Stimulated activated CD4-positive, alpha-beta T cell treated with anti-CD3 and anti-CD28 coated beads, Interleukin-4, amount 100 ng/mL, for 4 hours (primary cell): Measurements from ENCODE around the gene ZC3H8.
"Not testable (repeated sequence)": the region's sequence is repeated elsewhere in the genome, so short reads cannot be mapped to it uniquely, and the experiment has no call there.

Experiments used
- DNase-seq, 2 experiments: peaks; one replicate each; pipeline ENCODE4 v3.0.0-alpha.2; 2020

Gene ZC3H8

GRCh38 chr2:112254466-112255240 lies at the start of gene ZC3H8:
Gene ZC3H8 (minus strand): TSS chr2:112255042. CDS start chr2:112254981, 61 bp downstream.
- peak; percentile 95 to 97 for DNase-seq

- DNase-seq = no peak
Observed at GRCh38 chr2:112304298-112304941, 49.6 kb upstream of the ZC3H8 start.

DNA sequence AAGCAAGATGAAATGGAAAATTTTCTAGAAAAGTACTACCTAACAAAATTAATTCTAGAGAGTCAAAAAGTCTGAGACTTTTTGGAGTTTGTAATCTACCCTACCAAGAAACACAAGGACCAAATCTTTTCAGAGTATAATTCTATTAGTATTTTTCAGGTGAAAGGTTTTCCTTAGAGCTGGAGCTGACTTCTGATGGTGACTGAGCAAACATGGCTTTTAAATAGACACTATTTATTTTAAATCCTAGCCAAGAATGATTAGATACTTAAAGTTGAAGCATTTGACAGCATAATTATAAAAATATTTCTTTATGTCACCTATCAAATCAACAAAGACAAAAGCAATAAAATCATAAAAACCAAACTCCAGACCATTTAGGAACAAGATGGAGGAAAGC lies 47.1 kb upstream of the ZC3H8 start:
- DNase-seq = no peak

- DNase-seq = no peak
Observed at GRCh38 chr2:112301171-112301584, 46.3 kb upstream of the ZC3H8 start.

- DNase-seq = no peak
Observed at GRCh38 chr2:112296407-112296806, 41.6 kb upstream of the ZC3H8 start.

DNA sequence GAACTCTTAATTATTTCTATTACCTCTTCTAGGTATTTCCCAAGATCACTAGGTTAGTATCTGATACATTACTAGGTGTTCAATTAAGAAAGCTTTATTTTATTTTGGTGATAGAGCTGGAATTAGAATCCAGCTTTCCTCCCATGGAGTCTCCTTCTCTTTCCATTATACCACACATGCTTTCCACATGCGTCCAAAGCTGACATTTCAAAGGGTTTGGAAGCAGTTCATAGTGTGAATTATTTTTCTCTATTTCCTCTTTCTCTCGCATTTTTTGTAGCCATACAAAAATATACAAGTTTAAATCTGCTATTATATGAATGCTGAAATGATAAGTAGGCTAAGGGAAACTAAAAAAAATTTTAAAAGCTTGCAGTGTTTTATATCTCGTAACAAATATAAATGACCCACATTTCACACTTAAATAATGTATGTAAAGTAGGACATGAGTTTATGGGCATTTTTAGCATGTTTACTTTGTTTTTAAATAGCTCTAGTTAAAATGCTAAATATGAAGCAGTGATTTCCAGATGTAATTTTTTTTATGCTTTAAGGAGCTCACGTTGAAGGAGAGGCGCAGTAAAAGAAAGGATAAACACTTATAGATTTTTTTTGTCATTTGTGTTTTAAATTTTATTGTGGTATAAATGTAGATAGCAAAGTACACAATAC lies 40.7 kb upstream of the ZC3H8 start:
- DNase-seq = no peak

- DNase-seq = no peak
Observed at GRCh38 chr2:112293636-112294401, 39.0 kb upstream of the ZC3H8 start.

DNA sequence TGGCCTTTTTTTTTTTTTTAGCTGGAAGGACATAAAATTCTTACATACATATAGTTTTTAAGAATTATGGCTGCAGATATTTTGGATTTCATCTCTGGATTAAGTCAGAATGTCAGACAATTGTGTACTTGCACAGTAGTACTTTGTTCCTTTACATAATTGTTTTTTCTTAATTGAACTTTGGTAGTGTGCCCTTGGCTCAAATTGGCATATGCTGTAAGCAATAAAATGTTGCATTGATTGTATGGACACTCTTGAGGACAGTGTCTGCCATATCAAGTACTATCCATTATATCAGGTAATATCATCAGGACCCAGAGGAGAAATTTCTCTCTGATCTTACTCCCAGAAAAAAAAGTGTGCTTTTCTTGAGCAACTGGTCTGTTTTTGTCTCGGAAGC lies 35.8 kb upstream of the ZC3H8 start:
- DNase-seq = no peak

DNA sequence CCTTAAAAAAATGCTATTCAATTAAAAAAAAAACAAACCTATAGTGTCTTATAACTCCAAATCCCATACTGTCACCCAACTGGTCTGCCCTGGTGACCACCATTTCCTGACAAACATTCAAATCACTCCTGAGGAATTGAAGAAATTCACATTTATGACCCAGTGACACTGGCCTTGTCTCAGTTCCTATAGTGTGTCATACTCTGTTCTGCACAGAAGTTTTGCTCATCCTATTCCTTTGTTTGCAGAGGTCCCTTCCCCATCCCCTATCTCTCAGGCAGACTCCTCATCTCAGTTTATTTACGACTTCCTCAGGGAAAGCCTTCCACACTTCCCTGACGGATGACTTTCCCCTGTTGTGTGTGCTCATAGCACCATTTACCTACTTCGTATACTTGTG lies 35.2 kb upstream of the ZC3H8 start:
- no peak for DNase-seq

- DNase-seq = not testable (repeated sequence)
Observed at GRCh38 chr2:112283535-112283934, 28.7 kb upstream of the ZC3H8 start.

- not testable (repeated sequence) for DNase-seq
Observed at GRCh38 chr2:112282066-112282465, 27.2 kb upstream of the ZC3H8 start.

GRCh38 chr2:112277596-112278220 lies 22.9 kb upstream of the ZC3H8 start:
- no peak for DNase-seq

DNA sequence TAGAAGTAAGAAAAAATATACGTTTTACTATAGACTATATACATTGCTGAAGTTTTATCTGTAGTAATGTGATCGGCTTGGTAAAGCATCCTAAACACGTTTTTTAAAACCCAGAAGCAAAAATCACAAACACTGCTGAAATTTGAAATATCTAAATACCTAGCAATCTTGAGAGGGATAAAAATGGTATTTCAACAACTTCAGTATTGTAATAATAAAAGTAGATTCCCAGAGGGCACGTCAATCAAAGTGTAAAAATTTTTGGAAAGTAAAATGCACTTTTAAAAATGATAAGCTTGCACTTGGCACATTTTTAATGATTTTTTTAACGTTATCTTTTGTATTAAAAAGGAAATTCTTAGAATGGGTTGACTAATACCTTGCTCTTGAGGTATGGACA lies 22.1 kb upstream of the ZC3H8 start:
- no peak for DNase-seq

DNA sequence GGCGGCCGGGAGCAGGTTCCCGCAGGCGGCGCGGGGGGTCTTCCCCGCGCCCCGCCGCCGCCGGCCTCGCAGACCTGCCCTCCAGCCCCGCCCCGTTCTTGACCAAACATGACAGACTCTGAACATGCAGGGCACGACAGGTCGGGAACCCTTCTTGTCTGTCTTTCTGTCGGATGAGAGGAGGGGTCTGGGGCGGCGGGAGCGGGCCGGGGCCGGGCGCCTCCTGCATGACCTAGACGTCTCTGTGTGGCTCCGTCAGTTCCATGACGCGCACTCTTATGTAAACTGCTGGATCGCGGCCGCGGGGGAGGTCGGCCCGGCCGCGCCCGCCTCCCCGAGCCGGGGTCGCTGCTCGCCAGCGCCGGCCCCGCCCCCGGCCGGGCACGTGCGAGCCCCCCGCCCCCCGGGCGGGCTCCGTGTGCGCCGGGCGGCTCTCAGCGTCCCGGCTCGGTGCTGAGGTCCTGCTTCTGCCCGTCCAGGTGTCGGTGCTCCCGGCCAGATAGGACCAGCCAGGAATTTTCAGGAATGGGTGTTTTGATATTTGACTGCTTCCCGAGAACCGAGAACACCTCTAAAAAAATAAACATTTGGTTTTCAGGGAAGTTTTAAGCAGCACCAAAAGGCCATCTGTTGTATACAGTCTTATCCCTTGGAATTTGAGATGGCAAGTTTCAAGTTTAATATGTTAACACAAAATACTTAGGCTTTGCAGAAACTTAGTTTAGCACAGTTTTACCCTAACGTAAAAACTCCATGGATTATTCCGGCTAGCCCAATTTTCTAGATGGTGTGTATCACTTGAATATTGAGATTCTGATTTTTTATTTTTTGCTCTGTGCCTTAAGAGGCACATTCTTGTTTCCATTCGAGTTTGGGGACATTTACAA lies 21.3 kb upstream of the ZC3H8 start:
- DNase-seq = peak; percentile 72 to 82

GRCh38 chr2:112275311-112275886 lies 20.6 kb upstream of the ZC3H8 start, which contains the start of gene ZC3H6:
Gene ZC3H6 (plus strand): TSS chr2:112275597. CDS start chr2:112275995, 398 bp downstream.
- DNase-seq = peak; percentile 98 to 100

GRCh38 chr2:112273349-112273748 lies 18.5 kb upstream of the ZC3H8 start:
- no peak for DNase-seq

DNA sequence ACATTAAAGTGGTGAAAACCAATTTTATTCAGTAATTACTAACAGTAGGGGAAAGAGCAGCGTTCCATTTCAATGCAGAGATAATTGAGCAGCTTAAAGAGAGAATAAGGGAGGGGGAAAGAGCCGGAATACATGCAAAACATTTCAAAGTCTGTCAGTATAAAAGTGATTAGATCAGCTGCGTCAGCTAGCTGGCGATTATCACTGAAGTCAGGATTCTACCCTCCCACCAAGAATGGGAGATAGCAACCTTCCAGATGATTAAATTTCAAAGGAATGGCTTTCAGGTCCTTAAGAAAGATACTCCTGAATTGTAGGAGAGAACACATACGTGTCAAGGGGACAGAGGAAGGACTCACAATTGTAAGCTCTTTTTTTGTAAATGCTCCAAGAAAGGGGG lies 17.8 kb upstream of the ZC3H8 start:
- DNase-seq = no peak

- DNase-seq = no peak
Observed at GRCh38 chr2:112268547-112268946, 13.7 kb upstream of the ZC3H8 start.

- no peak for DNase-seq
Observed at GRCh38 chr2:112262876-112263275, 8.0 kb upstream of the ZC3H8 start.

DNA sequence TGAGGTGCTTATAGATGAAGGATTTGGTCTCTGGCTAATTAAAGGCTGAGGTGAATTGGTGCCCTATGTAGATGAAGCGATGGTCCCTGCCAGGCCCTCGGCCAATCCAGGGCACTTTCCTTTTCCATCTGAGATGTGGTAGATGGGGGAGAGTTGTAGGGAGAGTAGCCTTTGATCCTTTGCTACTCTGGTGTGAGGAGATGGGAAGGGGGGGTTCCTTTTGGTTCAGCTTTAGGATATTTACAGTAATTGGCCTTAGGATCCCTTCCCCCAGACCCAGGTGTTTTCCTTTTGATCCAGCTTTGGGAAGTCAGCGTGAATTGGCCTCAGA lies 5.4 kb upstream of the ZC3H8 start:
- DNase-seq = no peak
